GM12878 (cell line): Measurements from ENCODE around the gene CYP4Z1.
"Not testable (repeated sequence)": the region's sequence is repeated elsewhere in the genome, so short reads cannot be mapped to it uniquely, and the experiment has no call there.

ENCODE experiments used
- BHLHE40 ChIP-seq, 2 experiments: fragments of 450-650 bp in 1 of 2; IDR thresholded peaks; 2 replicates each; pipeline ENCODE4 v1.6.1; 2011 to 2017; ENCODE audit warnings: low read depth in 2 of 2, borderline replicate concordance in 1 of 2, improper control_type of control experiment in 1 of 2, low read length in 1 of 2, mild to moderate bottlenecking in 1 of 2
- CEBPB ChIP-seq, 2 experiments: fragments of 150-350 bp in 1 of 2; IDR thresholded peaks; 2 replicates each; pipeline ENCODE4 v1.6.1; 2012 to 2014; ENCODE audit warnings: low read depth in 2 of 2, low read length in 2 of 2, borderline replicate concordance in 1 of 2, inconsistent platforms in 1 of 2
- MAX ChIP-seq: IDR thresholded peaks from 2 replicates; pipeline ENCODE4 v1.6.1; 2012; ENCODE audit warnings: low read depth, low read length, improper control_type of control experiment
- MTA3 ChIP-seq: IDR thresholded peaks from 2 replicates; pipeline ENCODE4 v1.6.1; 2012; ENCODE audit warnings: low read length, inconsistent platforms, borderline replicate concordance
- NRF1 ChIP-seq: conservative IDR thresholded peaks from 2 replicates; pipeline ENCODE4 v1.6.1; 2011; ENCODE audit warnings: mild to moderate bottlenecking, low read depth, low read length, improper control_type of control experiment
- PBX3 ChIP-seq: IDR thresholded peaks from 2 replicates; pipeline ENCODE4 v1.6.1; 2011; ENCODE audit warnings: mild to moderate bottlenecking, low read depth, low read length, moderate library complexity; ENCODE audit not compliant: insufficient replicate concordance
- POLR2AphosphoS5 ChIP-seq: IDR thresholded peaks from 2 replicates; pipeline ENCODE4 v1.6.1; 2011; ENCODE audit warnings: mild to moderate bottlenecking, low read length, inconsistent platforms

- not testable (repeated sequence) for TF ChIP-seq MAX; PBX3; POLR2AphosphoS5; BHLHE40 (IDR thresholded peaks at IDR 0.05; ENCODE audit: borderline replicate concordance in 1 of 2, low read depth in 2 of 2, low read length in 1 of 2); MTA3; CEBPB (IDR thresholded peaks at IDR 0.05; ENCODE audit: borderline replicate concordance in 1 of 2, low read depth in 2 of 2, low read length in 2 of 2); NRF1
Measured at GRCh38 chr1:47128854-47129253, 61.8 kb downstream of the CYP4Z1 start.
